HepG2 (cell line): ENCODE results near the gene GPR68. TPM values are rescaled to one million over a fixed set of nuclear protein-coding genes. Genes with fewer than 3 reads are reported as not detected.

Source experiments
- ATAC-seq: fragments of 200-7000 bp; cut with Tn5 transposase; 3 replicates; pipeline ENCODE4 v1.9.1; 2020; ENCODE audit warnings: mild to moderate bottlenecking, moderate library complexity
- BruUV-seq: library from RNA; stranded (reverse); fragments of 400-500 nt; replicated peaks from 2 replicates; lab custom pipeline; 2021; lab: Mats Ljungman, UMichigan
- CTCF ChIA-PET: fragments of 300-600 bp; formaldehyde crosslinking; extraction: SDS; loops from one replicate; lab custom pipeline; 2021; ENCODE audit warnings: low total read pairs, inconsistent platforms, low intra/inter-chr PET ratio; lab: Yijun Ruan, JAX
- POLR2A ChIA-PET: fragments of 350-600 bp; sonication (Branson Sonifier 250); formaldehyde crosslinking; loops from one replicate; lab custom pipeline; 2020; ENCODE audit warnings: antibody characterized with exemption, inconsistent platforms; lab: Yijun Ruan, JAX
- DNase-seq: peaks from one replicate; pipeline ENCODE4 v3.0.0-alpha.2; 2015; ENCODE audit warnings: low spot score
- FAIRE-seq: peaks from 3 replicates; lab custom pipeline; 2011; peaks lifted over from hg19 to GRCh38; lab: Jason Lieb, UNC
- H2AFZ ChIP-seq: one replicate; pipeline ENCODE4 v1.6.1; 2011; ENCODE audit warnings: low read length, inconsistent platforms
- H3K27ac ChIP-seq: fragments of 300-600 bp; 3 replicates; pipeline ENCODE4 v1.8.0; 2011; ENCODE audit warnings: mixed run types, mild to moderate bottlenecking, mixed read lengths, low read length, inconsistent platforms; ENCODE audit not compliant: insufficient read depth; ENCODE audit errors: extremely low read length
- H3K27me3 ChIP-seq, 2 experiments: fragments of 200-600 bp in 1 of 2; 2 replicates in 1 of 2; 3 replicates in 1 of 2; pipeline versions ENCODE4 v1.6.0 to v1.8.0; 2011; ENCODE audit warnings: low read length in 2 of 2, mild to moderate bottlenecking in 2 of 2, moderate library complexity in 2 of 2, inconsistent platforms in 1 of 2; ENCODE audit not compliant: insufficient read depth in 2 of 2, control insufficient read depth in 1 of 2
- H3K36me3 ChIP-seq, 2 experiments: fragments of 200-600 bp in 1 of 2; replicated peaks in 1 of 2; 2 replicates in 1 of 2; 3 replicates in 1 of 2; pipeline versions ENCODE4 v1.5.1 to v1.8.0; 2011; ENCODE audit warnings: low read length in 2 of 2, inconsistent platforms in 1 of 2; ENCODE audit not compliant: insufficient read depth in 2 of 2, control insufficient read depth in 1 of 2
- H3K4me1 ChIP-seq: 2 replicates; pipeline ENCODE4 v1.5.1; 2012; ENCODE audit warnings: low read length, inconsistent platforms; ENCODE audit not compliant: insufficient read depth
- H3K4me2 ChIP-seq: 2 replicates; pipeline ENCODE4 v1.6.0; 2011; ENCODE audit warnings: low read depth, low read length, inconsistent platforms
- H3K4me3 ChIP-seq, 3 experiments: fragments of 200-600 bp in 1 of 3; sonication (generic), shearing (Covaris generic) in 1 of 3; replicated peaks in 1 of 3; 2 replicates each; pipeline ENCODE4 v1.5.1; 2011 to 2016; ENCODE audit warnings: low read length in 3 of 3, inconsistent platforms in 2 of 3, low read depth in 2 of 3, mild to moderate bottlenecking in 2 of 3, control low read depth in 1 of 3, mixed read lengths in 1 of 3; ENCODE audit not compliant: insufficient read depth in 1 of 3
- H3K79me2 ChIP-seq: one replicate; pipeline ENCODE4 v1.6.1; 2011; ENCODE audit warnings: low read length, inconsistent platforms; ENCODE audit not compliant: insufficient read depth
- H3K9ac ChIP-seq: 2 replicates; pipeline ENCODE4 v1.6.0; 2011; ENCODE audit warnings: mild to moderate bottlenecking, low read depth, low read length, inconsistent platforms; ENCODE audit not compliant: insufficient read depth
- H3K9me3 ChIP-seq: 2 replicates; pipeline ENCODE4 v1.5.1; 2012; ENCODE audit warnings: mild to moderate bottlenecking, low read length
- H4K20me1 ChIP-seq: 2 replicates; pipeline ENCODE4 v1.6.0; 2011; ENCODE audit warnings: inconsistent platforms, mild to moderate bottlenecking, low read length, moderate library complexity; ENCODE audit not compliant: insufficient read depth
- ARNT2 ChIP-seq: sonication (generic); formaldehyde crosslinking; IDR thresholded peaks from 2 replicates; pipeline ENCODE4 v1.8.0; 2022; ENCODE audit warnings: mild to moderate bottlenecking, low read depth, missing genetic modification reagents, moderate library complexity
- PAX8 ChIP-seq: sonication (generic); formaldehyde crosslinking; IDR thresholded peaks from 2 replicates; pipeline ENCODE4 v1.8.0; 2022; ENCODE audit warnings: mild to moderate bottlenecking, missing genetic modification reagents, borderline replicate concordance
- XRCC5 ChIP-seq: fragments of 200-400 bp; formaldehyde crosslinking; optimal IDR thresholded peaks from 2 replicates; pipeline ENCODE3; 2017; ENCODE audit warnings: mild to moderate bottlenecking, low read length
- ZNF329 ChIP-seq: sonication (generic); formaldehyde crosslinking; IDR thresholded peaks from 2 replicates; pipeline ENCODE4 v1.9.0; 2021; ENCODE audit warnings: low read depth, mild to moderate bottlenecking, missing genetic modification reagents
- ZNF501 ChIP-seq: sonication (generic); formaldehyde crosslinking; IDR thresholded peaks from 2 replicates; pipeline ENCODE4 v1.5.1; 2020; ENCODE audit warnings: mild to moderate bottlenecking, moderate library complexity, missing genetic modification reagents
- WGBS: methylation state at CpG from one replicate; pipeline ENCODE4 v1.1.6; 2017; ENCODE audit warnings: low lambda C conversion rate; 5-methylcytosine and 5-hydroxymethylcytosine counted together
- in situ Hi-C: cut with HindIII; loops from 2 replicates; pipeline ENCODE4 v1.10.0; 2017; ENCODE audit warnings: low pct_unique_long_range_greater_than_20kb; ENCODE audit not compliant: extremely low pct_ligation_motif_present
- intact Hi-C: fragments of 100-400 bp; cut with micrococcal nuclease; formaldehyde crosslinking; loops from one replicate; pipeline ENCODE4 v1.10.0; 2022; ENCODE audit not compliant: unreplicated experiment
- polyA plus RNA-seq, 8 experiments: library from polyadenylated mRNA; depleted of rRNA in 3 of 8; stranded (reverse) in 7 of 8; unstranded in 1 of 8; fragments of >200 nt; fragmentation: Illumina TruSeq in 4 of 8; extraction: Trizol in 4 of 8; gene quantifications; 2 replicates each; pipeline versions ENCODE4 v1.2.1 to v1.2.3, GENCODE V29; 2011 to 2016; ENCODE audit warnings: low read depth in 4 of 8, missing spikeins in 1 of 8, mixed read lengths in 1 of 8; ENCODE audit not compliant: insufficient read depth in 1 of 8
- total RNA-seq, 5 experiments: library from RNA; depleted of rRNA; stranded (reverse); fragments of >200 nt; fragmentation: Illumina TruSeq; extraction: Trizol; gene quantifications; 2 replicates each; pipeline ENCODE4 v1.2.3, GENCODE V29; 2016; ENCODE audit warnings: low read depth in 1 of 5
- TF ChIP-seq, protein P1 (sequence below): sonication (generic); formaldehyde crosslinking; IDR thresholded peaks from 2 replicates; pipeline ENCODE4 v1.4.0; 2020; ENCODE audit warnings: missing genetic modification reagents
- TF ChIP-seq, protein P2 (sequence below): sonication (generic); formaldehyde crosslinking; IDR thresholded peaks from 2 replicates; pipeline ENCODE4 v1.4.0; 2020; ENCODE audit warnings: missing genetic modification reagents

The GPR68 gene
- total and polyA plus RNA-seq, 2 of the 13 experiments (the other 11 are each of a cell fraction or from before 2014, with no cell fraction given): not detected

- ChIA-PET CTCF (no interaction called here), POLR2A (no interaction called here)
- no TSS peak for BruUV-seq
- Histone ChIP-seq H3K9me3 (no peaks in the 10 kb centered on the region), H3K79me2 (no peaks in the 10 kb centered on the region), H2AFZ (no peak overlapping the region), H3K27me3 (no peaks in the 10 kb centered on the region), H3K4me1 (peaks cover 4% of the 10 kb centered on the region; the same call in 1 of the 2 replicates), H4K20me1 (no peaks in the 10 kb centered on the region), H3K4me2 (no peak overlapping the region), H3K4me3 (no peak overlapping the region), H3K9ac (no peak overlapping the region), H3K27ac (no peak overlapping the region), H3K36me3 (peaks cover 11 to 71% of the 10 kb centered on the region in 2 experiments; a peak in 4 of 5 replicates)
- FAIRE-seq (no peak), DNase-seq (no peak), ATAC-seq (no peak)
- 95% methylated on average over 9 of the region's 9 CpGs for WGBS
- no peak for TF ChIP-seq ZNF329
- no peak for TF ChIP-seq XRCC5
- no peak for TF ChIP-seq ZNF501 (CRISPR knock-in tag)
- TF ChIP-seq, protein P1, sequence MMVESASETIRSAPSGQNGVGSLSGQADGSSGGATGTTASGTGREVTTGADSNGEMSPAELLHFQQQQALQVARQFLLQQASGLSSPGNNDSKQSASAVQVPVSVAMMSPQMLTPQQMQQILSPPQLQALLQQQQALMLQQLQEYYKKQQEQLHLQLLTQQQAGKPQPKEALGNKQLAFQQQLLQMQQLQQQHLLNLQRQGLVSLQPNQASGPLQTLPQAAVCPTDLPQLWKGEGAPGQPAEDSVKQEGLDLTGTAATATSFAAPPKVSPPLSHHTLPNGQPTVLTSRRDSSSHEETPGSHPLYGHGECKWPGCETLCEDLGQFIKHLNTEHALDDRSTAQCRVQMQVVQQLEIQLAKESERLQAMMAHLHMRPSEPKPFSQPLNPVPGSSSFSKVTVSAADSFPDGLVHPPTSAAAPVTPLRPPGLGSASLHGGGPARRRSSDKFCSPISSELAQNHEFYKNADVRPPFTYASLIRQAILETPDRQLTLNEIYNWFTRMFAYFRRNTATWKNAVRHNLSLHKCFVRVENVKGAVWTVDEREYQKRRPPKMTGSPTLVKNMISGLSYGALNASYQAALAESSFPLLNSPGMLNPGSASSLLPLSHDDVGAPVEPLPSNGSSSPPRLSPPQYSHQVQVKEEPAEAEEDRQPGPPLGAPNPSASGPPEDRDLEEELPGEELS (CRISPR knock-in tag): no peak
- TF ChIP-seq, protein P2, sequence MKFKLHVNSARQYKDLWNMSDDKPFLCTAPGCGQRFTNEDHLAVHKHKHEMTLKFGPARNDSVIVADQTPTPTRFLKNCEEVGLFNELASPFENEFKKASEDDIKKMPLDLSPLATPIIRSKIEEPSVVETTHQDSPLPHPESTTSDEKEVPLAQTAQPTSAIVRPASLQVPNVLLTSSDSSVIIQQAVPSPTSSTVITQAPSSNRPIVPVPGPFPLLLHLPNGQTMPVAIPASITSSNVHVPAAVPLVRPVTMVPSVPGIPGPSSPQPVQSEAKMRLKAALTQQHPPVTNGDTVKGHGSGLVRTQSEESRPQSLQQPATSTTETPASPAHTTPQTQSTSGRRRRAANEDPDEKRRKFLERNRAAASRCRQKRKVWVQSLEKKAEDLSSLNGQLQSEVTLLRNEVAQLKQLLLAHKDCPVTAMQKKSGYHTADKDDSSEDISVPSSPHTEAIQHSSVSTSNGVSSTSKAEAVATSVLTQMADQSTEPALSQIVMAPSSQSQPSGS (CRISPR knock-in tag): no peak
- TF ChIP-seq ARNT2 (CRISPR knock-in tag): no peak
- no peak for TF ChIP-seq PAX8 (CRISPR knock-in tag)
- intact Hi-C loops (no loop called here), in situ Hi-C loops (loop anchor here (10.0 kb wide), 1 partner anchor 377 kb away; no protein-coding TSS in a partner anchor)
Observed at GRCh38 chr14:91281346-91281745, 36.8 kb upstream of the GPR68 start.
